GM23338 (cell line): ENCODE results near the gene PTPRF. TPM values are rescaled to one million over a fixed set of nuclear protein-coding genes. Genes with fewer than 3 reads are reported as not detected.

ENCODE experiments used
- ATAC-seq: fragments of 200-7000 bp; cut with Tn5 transposase; 3 replicates; pipeline ENCODE4 v1.9.1; 2020
- DNase-seq: peaks from one replicate; pipeline ENCODE4 v3.0.0-alpha.2; 2015; ENCODE audit warnings: low spot score
- H2AFZ ChIP-seq: fragments of 200-600 bp; sonication (generic); 2 replicates; pipeline ENCODE4 v1.8.0; 2016; ENCODE audit warnings: antibody characterized with exemption, mild to moderate bottlenecking, moderate library complexity
- H3F3A ChIP-seq: fragments of 200-600 bp; sonication (generic); replicated peaks from 2 replicates; pipeline ENCODE4 v1.8.0; 2017; ENCODE audit warnings: antibody characterized with exemption, mixed run types, low read depth
- H3K27ac ChIP-seq: fragments of 200-600 bp; sonication (generic); 2 replicates; pipeline ENCODE4 v1.6.1; 2016; ENCODE audit warnings: low read depth
- H3K27me3 ChIP-seq: fragments of 200-600 bp; sonication (generic); 2 replicates; pipeline ENCODE4 v1.8.0; 2016; ENCODE audit warnings: mild to moderate bottlenecking, mixed run types, moderate library complexity; ENCODE audit not compliant: insufficient read depth
- H3K36me3 ChIP-seq: fragments of 200-600 bp; sonication (generic); 2 replicates; pipeline ENCODE4 v1.8.0; 2016; ENCODE audit warnings: mild to moderate bottlenecking; ENCODE audit not compliant: insufficient read depth
- H3K4me1 ChIP-seq: fragments of 200-600 bp; sonication (generic); 2 replicates; pipeline ENCODE4 v1.8.0; 2016; ENCODE audit warnings: mild to moderate bottlenecking, moderate library complexity; ENCODE audit not compliant: insufficient read depth
- H3K4me2 ChIP-seq: fragments of 200-600 bp; sonication (generic); 2 replicates; pipeline ENCODE4 v1.7.1; 2017; ENCODE audit warnings: mixed run types
- H3K4me3 ChIP-seq: fragments of 200-600 bp; sonication (generic); 2 replicates; pipeline ENCODE4 v1.6.1; 2016; ENCODE audit warnings: mixed run types
- H3K79me2 ChIP-seq: fragments of 200-600 bp; sonication (generic); replicated peaks from 2 replicates; pipeline ENCODE4 v1.8.0; 2017; ENCODE audit warnings: mild to moderate bottlenecking; ENCODE audit not compliant: insufficient read depth
- H3K9me2 ChIP-seq: fragments of 200-600 bp; sonication (generic); 2 replicates; pipeline ENCODE4 v1.8.0; 2017; ENCODE audit not compliant: insufficient read depth
- H4K20me1 ChIP-seq: fragments of 200-600 bp; sonication (generic); replicated peaks from 2 replicates; pipeline ENCODE4 v1.8.0; 2017; ENCODE audit warnings: mild to moderate bottlenecking; ENCODE audit not compliant: insufficient read depth
- H3K27ac Mint-ChIP-seq: 2 replicates; pipeline ENCODE4 v1.8.0; 2020; ENCODE audit warnings: inconsistent platforms, mild to moderate bottlenecking, moderate library complexity, mixed read lengths
- H3K27me3 Mint-ChIP-seq: 3 replicates; pipeline ENCODE4 v1.8.0; 2022; ENCODE audit warnings: low read depth, mild to moderate bottlenecking, moderate library complexity, mixed read lengths, inconsistent platforms; ENCODE audit not compliant: insufficient read depth, poor library complexity
- H3K36me3 Mint-ChIP-seq: 3 replicates; pipeline ENCODE4 v1.8.0; 2021; ENCODE audit warnings: low read depth, mild to moderate bottlenecking, inconsistent platforms, moderate library complexity, mixed read lengths
- H3K4me1 Mint-ChIP-seq: 3 replicates; pipeline ENCODE4 v1.8.0; 2020; ENCODE audit warnings: mild to moderate bottlenecking, inconsistent platforms, mixed read lengths
- H3K4me3 Mint-ChIP-seq: 3 replicates; pipeline ENCODE4 v1.8.0; 2021; ENCODE audit warnings: moderate library complexity, mild to moderate bottlenecking, inconsistent platforms, mixed read lengths
- H3K9me3 Mint-ChIP-seq: 3 replicates; pipeline ENCODE4 v1.8.0; 2020; ENCODE audit warnings: moderate library complexity, mild to moderate bottlenecking, inconsistent platforms, mixed read lengths
- CREB1 ChIP-seq: fragments of 250-450 bp; sonication (Bioruptor Pico); IDR thresholded peaks from 2 replicates; pipeline ENCODE4 v1.5.0; 2020; ENCODE audit warnings: low read depth, mild to moderate bottlenecking, moderate library complexity
- EZH2 ChIP-seq: fragments of 200-600 bp; sonication (generic); IDR thresholded peaks from one replicate; pipeline ENCODE4 v1.8.0; 2017; ENCODE audit warnings: antibody characterized with exemption, mild to moderate bottlenecking, low read depth; ENCODE audit not compliant: unreplicated experiment
- EZH2phosphoT487 ChIP-seq: fragments of 200-600 bp; sonication (generic); IDR thresholded peaks from one replicate; pipeline ENCODE4 v1.8.1; 2018; ENCODE audit warnings: antibody characterized with exemption; ENCODE audit not compliant: unreplicated experiment
- JUNB ChIP-seq: IDR thresholded peaks from one replicate; pipeline ENCODE4 v1.6.1; 2016; ENCODE audit warnings: antibody characterized with exemption; ENCODE audit not compliant: unreplicated experiment
- NANOG ChIP-seq: IDR thresholded peaks from 2 replicates; pipeline ENCODE4 v1.6.1; 2016; ENCODE audit warnings: antibody characterized with exemption, borderline replicate concordance
- POLR2AphosphoS5 ChIP-seq: IDR thresholded peaks from 2 replicates; pipeline ENCODE4 v1.6.1; 2016; ENCODE audit warnings: antibody characterized with exemption, low read depth
- REST ChIP-seq: IDR thresholded peaks from one replicate; pipeline ENCODE4 v1.6.1; 2018; ENCODE audit warnings: antibody characterized with exemption; ENCODE audit not compliant: unreplicated experiment
- STAT1 ChIP-seq: IDR thresholded peaks from one replicate; pipeline ENCODE4 v1.6.1; 2016; ENCODE audit warnings: antibody characterized with exemption; ENCODE audit not compliant: unreplicated experiment
- ZNF114 ChIP-seq: fragments of 250-450 bp; sonication (Bioruptor Pico); IDR thresholded peaks from 2 replicates; pipeline ENCODE4 v1.5.0; 2020; ENCODE audit warnings: mild to moderate bottlenecking, moderate library complexity
- ZNF331 ChIP-seq: fragments of 250-450 bp; sonication (Bioruptor Pico); IDR thresholded peaks from 2 replicates; pipeline ENCODE4 v1.5.0; 2020; ENCODE audit warnings: low read depth, mild to moderate bottlenecking, moderate library complexity
- polyA plus RNA-seq: library from polyadenylated mRNA; unstranded; fragments of >200 nt; fragmentation: Nextera tagmentation; extraction: Ambion mirVana; gene quantifications from 2 replicates; pipeline ENCODE4 v1.2.1, GENCODE V29; 2016
- total RNA-seq: library from RNA; depleted of rRNA; stranded (reverse); fragments of >200 nt; shearing (Covaris generic); gene quantifications from 2 replicates; pipeline ENCODE4 v1.2.3, GENCODE V29; 2014
- TF ChIP-seq, protein P1 (sequence below), 2 experiments: fragments of 200-600 bp in 1 of 2; sonication (generic) in 1 of 2; conservative IDR thresholded peaks; 2 replicates each; pipeline versions ENCODE4 v1.5.1 to v1.6.1; 2016 to 2017; ENCODE audit warnings: antibody characterized with exemption in 2 of 2, low read depth in 2 of 2, mild to moderate bottlenecking in 2 of 2, moderate library complexity in 1 of 2

Gene PTPRF
- total and polyA plus RNA-seq, 2 experiments from 2014 or later, result 52.4 to 173 TPM

GRCh38 chr1:43538969-43539368 is 8.3 kb downstream of the PTPRF start:
- Histone ChIP-seq H3K27me3 (no peaks in the 10 kb centered on the region), H3K36me3 (0 out of 2 replicates have a peak, but pooled peaks cover 3% of the 10 kb centered on the region), H3K4me1 (peaks cover 13% of the 10 kb centered on the region; the same call in 1 of the 2 replicates), H3F3A (no peaks in the 10 kb centered on the region), H2AFZ (no peak overlapping the region), H3K79me2 (peaks cover 76% of the 10 kb centered on the region), H3K4me2 (no peak overlapping the region), H3K27ac (no peak overlapping the region), H3K9me2 (no peaks in the 10 kb centered on the region), H3K4me3 (no peak overlapping the region), H4K20me1 (peaks cover 65% of the 10 kb centered on the region)
- no peak for TF ChIP-seq EZH2phosphoT487
- TF ChIP-seq POLR2AphosphoS5, result no peak
- no peak for TF ChIP-seq ZNF114 (CRISPR knock-in tag)
- TF ChIP-seq NANOG, result no peak
- TF ChIP-seq REST, result no peak
- TF ChIP-seq STAT1, result no peak
- no peak for TF ChIP-seq CREB1 (CRISPR knock-in tag)
- no peak for TF ChIP-seq JUNB
- Mint-ChIP-seq H3K4me1 (peaks cover 65% of the 10 kb centered on the region), H3K27ac (no peak overlapping the region), H3K27me3 (peaks cover 27% of the 10 kb centered on the region), H3K36me3 (peaks cover 40% of the 10 kb centered on the region), H3K4me3 (no peak overlapping the region), H3K9me3 (no peaks in the 10 kb centered on the region; the same call in 2 of the 3 replicates)
- DNase-seq (no peak), ATAC-seq (no peak)

GRCh38 chr1:43539726-43540434 is 9.2 kb downstream of the PTPRF start:
- Histone ChIP-seq H4K20me1 (peaks cover 59% of the 10 kb centered on the region), H3K27ac (no peak overlapping the region)
- TF ChIP-seq, protein P1, sequence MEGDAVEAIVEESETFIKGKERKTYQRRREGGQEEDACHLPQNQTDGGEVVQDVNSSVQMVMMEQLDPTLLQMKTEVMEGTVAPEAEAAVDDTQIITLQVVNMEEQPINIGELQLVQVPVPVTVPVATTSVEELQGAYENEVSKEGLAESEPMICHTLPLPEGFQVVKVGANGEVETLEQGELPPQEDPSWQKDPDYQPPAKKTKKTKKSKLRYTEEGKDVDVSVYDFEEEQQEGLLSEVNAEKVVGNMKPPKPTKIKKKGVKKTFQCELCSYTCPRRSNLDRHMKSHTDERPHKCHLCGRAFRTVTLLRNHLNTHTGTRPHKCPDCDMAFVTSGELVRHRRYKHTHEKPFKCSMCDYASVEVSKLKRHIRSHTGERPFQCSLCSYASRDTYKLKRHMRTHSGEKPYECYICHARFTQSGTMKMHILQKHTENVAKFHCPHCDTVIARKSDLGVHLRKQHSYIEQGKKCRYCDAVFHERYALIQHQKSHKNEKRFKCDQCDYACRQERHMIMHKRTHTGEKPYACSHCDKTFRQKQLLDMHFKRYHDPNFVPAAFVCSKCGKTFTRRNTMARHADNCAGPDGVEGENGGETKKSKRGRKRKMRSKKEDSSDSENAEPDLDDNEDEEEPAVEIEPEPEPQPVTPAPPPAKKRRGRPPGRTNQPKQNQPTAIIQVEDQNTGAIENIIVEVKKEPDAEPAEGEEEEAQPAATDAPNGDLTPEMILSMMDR (conservative IDR thresholded peaks at IDR 0.05; ENCODE audit: low read depth in 2 of 2), result no peak
- TF ChIP-seq EZH2 (no peak), CREB1 (CRISPR knock-in tag) (no peak), ZNF331 (no peak)

More at GRCh38 chr1:43539726-43540434, 9.2 kb downstream of the PTPRF start:
- no peak overlapping the region for H3K27ac Mint-ChIP-seq
- Histone ChIP-seq H3K4me1 (peaks cover 8% of the 10 kb centered on the region), H3K4me3 (no peak overlapping the region), H2AFZ (no peak overlapping the region), H3K36me3 (0 out of 2 replicates have a peak, but pooled peaks cover 3% of the 10 kb centered on the region), H3K27me3 (no peaks in the 10 kb centered on the region), H3F3A (no peaks in the 10 kb centered on the region), H3K4me2 (no peak overlapping the region), H3K9me2 (no peaks in the 10 kb centered on the region), H3K79me2 (peaks cover 67% of the 10 kb centered on the region)
- peaks cover 33% of the 10 kb centered on the region for H3K36me3 Mint-ChIP-seq
- H3K9me3 Mint-ChIP-seq, result no peaks in the 10 kb centered on the region; the same call in 2 of the 3 replicates
- H3K4me3 Mint-ChIP-seq, result no peak overlapping the region
- H3K27me3 Mint-ChIP-seq, result peaks cover 23% of the 10 kb centered on the region
- no peak for DNase-seq
- ATAC-seq, result no peak
- peaks cover 62% of the 10 kb centered on the region for H3K4me1 Mint-ChIP-seq
